GM19438 (cell line): Measurements from ENCODE around the gene ZNF492.
"Not testable (repeated sequence)": the region's sequence is repeated elsewhere in the genome, so short reads cannot be mapped to it uniquely, and the experiment has no call there.

Experiments used
- ATAC-seq: cut with Tn5 transposase; IDR thresholded peaks from one replicate; pipeline ENCODE4 v1.9.1; 2021; ENCODE audit warnings: low read depth; ENCODE audit not compliant: unreplicated experiment

The ZNF492 gene

DNA sequence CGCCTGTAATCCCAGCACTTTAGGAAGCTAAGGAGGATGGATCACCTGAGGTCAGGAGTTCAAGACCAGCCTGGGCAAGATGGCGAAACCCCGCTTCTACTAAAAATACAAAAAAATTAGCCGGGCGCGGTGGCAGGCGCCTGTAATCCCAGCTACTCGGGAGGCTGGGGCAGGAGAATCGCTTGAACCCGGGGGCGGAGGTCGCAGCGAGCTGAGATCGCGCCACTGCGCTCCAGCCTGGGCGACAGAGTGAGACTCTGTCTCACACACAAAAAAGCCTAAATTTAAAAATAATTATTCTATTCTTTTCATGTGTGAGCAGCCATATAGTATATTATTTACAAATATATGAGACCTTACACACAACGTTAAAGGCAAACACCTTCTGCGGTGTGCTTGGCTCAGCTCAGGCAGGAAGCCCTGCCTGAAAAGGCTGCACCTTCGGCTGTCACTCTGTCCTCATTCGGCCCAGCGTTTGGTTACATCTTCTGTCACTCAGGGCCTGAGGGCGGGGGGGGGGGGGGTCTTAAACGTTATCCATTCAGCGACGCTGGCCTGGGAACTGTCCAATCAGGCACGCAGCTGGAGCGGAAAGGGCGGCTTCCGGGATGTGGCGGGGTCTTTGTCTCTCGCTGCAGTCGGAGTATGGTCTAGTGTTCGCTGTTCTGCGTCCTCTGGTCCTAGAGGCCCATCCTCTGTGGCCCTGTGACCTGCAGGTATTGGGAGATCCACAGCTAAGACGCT is at the start of gene ZNF492:
ZNF492 (plus strand) TSS at position 619 of the 744 bp plus-strand sequence. CDS start 19,076 bp downstream, outside the sequence.
- not testable (repeated sequence) for ATAC-seq

DNA sequence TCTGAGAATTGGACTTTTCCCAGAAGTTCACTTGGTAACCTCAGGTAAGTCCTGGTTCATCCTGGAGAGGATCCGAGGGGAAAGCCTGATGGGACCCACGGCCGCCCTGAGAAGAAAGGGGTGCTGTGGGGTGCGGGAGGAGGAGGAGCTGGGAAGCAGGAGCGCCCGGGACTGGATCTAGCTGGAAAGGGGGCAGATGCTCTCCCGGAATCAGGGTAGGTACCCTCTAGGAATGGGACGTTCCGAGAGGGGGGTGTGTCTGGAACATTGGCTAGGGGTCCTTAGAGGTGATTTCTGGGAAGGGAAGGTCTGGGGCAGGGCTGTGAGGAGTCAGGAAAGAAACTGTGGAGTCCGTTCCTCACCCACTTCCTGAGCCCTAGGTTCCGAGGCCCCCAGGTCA is 38.7 kb upstream of the ZNF492 start:
- ATAC-seq: no peak

DNA sequence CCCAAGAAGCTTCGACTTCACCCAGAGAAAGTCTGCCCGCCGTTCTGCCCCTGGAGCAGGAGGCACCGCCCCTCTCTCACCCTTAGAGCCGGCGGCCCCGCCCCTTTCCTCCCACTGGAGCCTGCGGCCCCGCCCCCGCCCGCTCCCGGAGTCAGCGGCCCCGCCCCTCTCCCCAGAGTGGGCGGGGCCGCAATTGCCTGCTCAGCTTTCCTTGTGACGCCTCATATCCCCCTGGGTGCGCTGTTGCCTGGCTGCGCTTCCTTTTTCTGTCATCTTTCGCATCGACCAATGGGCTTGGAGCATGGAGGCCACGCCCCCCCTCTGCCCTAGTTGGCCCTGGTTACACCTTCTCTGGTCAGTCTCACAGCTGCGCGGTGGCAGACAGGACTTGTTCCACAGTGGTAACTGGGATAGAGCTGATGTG is 38.2 kb upstream of the ZNF492 start:
- ATAC-seq: no peak

- no peak for ATAC-seq
These were observed 33.2 kb upstream of the ZNF492 start for GRCh38 chr19:22600690-22601648.

DNA sequence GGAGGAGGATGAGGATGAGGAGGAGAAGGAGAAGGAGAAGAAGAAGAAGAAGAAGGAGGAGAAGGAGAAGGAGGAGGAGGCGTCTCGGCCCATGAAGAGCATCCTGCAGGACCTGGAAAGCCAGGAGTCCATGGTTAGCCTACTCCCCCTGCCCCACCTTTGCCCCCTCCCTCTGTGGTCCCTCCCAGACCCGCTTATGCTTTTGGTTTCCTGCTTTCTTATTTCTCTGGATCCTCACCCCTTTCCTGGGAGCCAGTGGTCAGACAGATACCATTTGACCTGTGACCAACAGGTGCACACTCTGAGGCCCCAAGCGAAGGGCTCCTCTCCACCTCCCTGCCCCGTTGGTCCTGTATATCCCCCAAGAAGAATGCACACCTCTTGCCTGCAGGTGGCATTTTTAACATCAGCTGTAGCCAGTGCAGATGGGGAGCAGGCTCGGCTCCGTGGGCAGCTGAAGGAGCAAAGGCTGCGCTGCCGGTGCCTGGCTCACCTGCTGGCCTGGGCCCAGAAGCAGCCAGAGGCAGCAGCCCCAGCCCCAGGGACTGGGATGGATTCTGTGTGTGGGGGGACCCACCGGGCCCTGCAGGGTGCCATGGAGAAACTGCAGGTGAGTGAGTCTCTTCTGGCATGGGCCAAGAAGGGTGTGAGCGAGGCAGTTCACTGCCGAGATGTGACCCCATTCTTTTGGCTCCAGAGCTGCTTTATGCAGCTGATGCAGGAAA is 32.1 kb upstream of the ZNF492 start:
- no peak for ATAC-seq

DNA sequence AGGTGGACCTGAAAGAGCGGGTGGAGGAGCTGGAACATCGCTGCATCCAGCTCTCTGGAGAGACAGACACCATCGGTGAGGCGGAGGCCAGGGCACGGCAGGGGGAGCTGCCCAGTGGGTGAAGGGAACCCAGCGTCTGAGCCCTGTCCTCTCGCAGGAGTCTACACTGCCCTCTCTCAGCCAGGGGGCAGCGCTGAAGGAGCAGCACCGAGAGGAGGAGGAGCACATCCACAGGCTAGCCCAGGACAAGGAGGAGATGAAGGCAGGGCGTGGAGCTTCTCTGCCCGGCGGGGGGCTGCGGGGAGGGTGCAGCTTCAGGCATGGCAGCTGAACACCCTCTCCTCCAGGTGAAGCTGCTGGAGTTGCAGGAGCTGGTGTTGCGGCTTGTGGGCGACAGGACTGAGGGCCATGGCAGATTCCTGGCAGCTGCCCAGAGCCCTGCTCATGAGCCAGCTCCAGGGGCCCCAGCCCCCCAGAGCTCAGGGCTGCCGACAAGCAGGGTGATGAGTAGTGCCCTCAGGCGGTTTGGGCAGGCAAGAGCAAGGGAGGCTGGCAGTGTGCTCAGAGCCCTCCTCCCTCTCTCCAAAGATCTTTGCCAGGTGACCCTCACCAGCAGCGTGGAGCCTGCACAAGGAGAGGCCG is 31.4 kb upstream of the ZNF492 start:
- no peak for ATAC-seq

DNA sequence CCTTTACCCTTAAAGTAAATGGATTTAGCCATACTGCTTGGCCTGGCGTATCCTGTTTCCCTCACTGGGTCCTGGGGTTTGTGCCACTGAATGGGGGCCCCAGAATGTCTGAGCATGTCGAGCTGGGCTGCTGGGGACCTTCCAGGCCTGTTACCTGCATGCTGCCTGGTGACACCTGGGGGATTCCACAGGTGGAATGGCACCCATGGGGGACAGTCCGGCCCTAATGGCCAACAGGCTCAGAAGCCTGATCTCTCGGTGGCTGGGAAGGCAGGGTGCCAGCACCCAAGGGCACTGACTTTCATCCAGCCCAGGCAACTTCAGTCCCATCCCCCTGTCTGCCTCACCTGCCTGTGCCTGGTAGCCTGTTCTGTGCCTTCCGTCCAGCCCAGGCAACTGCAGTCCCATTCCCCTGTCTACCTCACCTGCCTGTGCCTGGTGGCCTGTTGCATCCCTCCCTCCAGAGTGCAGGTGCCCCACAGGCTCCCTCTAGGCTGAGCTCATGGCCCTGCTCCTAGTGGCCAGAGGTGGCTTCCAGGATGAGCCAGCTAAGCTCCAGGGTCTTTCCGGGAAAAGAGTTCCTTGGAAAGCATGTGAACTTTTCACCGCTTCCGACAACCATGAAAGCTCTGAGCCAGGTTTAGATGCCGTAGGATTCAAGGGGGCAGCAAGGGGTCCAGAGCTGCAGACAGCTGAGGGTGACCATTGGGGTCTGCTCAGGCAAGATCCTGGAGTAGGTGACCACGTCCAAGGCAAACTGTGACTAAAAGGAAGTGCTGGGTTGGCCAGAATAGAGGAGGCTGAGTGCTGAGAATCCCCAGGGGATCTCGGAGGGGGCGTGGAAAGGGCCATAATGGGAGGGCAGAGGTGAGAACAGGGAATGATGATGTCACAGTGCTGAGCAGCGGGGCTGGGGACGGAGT is 30.3 kb upstream of the ZNF492 start:
- no peak for ATAC-seq

DNA sequence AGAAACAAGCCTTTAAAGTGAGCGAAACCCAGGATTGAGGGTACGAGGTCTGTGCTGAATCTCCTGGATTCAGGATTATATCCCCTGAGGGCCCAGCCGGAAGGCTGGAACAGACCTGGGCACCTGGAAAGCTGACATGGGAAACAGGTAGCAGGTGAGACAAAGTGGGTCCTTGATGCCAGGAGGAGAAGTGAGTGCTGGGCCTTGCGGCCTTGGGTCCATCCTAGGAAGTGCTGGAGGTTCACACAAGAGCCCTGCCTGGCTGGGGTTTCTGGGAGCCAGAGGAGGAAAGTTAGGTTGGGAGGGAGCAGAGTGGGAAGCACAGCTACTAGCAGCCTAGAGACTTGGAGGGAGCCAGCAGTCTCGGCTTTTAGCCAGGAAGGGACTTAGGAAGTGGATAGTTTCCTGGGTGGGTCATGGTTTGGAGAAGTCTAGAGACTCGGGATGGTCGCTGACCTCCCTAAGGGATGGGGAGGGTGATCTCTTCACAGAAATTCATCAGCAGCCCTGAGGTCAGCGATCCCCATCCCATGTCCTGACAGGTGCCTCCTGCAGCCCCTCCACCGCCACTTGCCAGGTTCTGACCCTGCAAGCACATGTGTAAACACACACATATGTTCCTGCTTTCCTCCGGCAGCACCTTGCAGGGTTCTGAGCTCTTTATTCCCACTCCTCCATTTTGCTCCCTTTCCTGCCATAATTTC is 29.4 kb upstream of the ZNF492 start:
- no peak for ATAC-seq

GRCh38 chr19:22605275-22606211 is 28.6 kb upstream of the ZNF492 start:
- no peak for ATAC-seq

DNA sequence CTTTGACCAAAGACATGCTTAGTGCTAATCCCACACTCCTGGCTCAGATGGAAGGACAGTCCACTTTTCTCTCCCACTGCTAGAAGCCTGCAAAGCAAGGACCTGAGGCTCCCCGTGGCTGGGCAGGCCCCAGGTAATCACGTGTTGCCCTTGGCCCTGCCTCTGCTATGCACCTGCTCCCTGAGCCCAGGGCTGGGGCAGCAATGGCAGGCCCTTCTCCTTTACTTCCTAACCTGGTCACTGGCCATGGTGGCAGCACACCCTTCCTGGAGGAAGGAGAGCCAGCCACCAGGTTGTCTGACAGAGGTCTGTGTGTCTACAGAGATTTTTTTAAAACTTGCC is 27.9 kb upstream of the ZNF492 start:
- no peak for ATAC-seq

DNA sequence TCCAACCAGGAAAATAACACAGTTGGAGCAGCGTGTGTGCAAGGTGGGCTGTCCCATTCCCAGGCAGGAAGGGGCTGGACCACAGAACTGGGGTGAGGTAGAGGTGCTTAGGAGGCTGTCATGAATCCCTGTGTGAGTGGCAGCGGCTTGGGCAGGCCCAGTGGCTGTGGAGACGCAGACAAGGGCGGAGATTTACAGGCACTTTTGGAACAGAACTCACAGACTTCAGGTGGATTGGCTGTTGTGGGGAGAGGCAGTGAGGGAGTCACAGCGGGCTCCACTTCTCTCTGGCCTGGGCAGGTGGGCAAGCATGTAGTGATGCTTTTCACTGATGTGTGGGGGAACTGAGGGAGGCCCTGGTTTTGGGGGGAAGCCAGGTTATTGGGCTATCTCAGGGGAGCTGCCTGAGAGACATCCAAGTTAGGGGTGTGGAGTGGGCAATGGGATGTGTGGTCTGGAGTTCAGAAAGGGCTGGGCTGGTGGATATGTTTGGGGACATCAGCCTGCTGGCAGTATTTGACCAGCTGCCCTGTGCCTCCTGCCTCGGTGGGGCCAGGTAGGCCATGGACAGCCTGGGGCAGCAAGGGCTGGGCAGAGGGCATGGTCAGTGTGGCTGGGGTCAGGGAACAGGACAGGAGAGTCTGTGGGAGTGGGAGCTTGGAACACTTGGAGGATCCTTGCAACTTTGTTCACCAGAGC is 27.0 kb upstream of the ZNF492 start:
- no peak for ATAC-seq

DNA sequence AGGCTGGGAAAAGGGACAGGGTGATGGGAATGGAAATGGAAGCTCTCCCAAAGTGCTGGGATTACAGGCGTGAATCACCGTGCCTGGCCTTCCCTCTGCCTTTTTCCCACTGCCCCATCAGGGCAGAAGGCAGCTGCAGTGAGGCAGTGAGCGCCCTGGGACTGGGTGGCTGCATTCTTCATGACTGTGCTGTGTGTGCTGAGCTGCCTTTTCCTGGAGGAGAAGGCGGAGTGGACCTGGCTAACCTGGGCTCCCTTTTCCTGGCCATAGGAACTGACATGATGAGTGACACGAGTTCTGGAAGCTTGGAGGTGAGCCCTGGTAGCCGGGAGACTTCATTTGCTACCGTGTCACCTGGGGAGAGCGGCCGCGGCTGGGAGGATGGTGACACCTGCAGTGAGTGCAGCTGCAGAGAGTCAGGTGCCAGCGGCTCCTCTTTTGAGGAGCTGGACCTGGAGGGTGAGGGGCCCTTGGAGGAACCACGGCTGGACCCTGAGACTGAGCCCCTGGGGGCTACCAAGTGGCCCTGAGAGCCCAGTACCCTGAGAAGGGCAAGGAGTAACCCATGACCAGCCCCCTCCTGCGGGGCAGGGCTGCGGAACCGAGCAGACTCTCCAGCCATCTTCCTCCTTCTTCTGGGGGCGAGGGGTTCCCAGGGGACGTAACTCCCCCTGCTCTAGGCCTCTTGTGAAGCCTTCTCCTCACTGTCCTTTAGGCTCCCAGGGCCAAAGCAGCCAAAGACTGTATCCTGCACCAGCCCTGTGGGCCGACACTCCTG is 26.3 kb upstream of the ZNF492 start:
- no peak for ATAC-seq

GRCh38 chr19:22608441-22608840 is 25.7 kb upstream of the ZNF492 start:
- no peak for ATAC-seq

DNA sequence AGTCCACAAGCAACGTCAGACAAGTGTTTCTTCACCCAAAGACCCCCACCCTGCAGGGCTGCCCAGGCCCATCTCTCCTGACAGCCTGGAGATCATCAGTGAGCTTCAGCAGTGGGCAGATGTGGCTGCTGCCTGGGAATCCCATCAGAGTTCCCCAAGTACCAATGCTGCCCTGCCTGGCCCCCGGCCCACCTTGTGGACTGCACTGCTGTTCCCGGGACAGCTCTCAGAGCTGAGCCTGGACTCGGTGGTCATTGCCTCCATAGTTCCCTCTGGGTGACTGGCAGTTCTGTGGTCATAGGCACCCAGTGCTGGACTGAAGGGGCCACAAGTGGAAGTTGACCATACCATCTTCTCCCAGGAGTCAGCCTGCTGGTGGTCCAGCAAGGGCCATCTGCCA is 24.5 kb upstream of the ZNF492 start:
- no peak for ATAC-seq

- no peak for ATAC-seq
These were observed 24.0 kb upstream of the ZNF492 start for GRCh38 chr19:22610121-22610520.

DNA sequence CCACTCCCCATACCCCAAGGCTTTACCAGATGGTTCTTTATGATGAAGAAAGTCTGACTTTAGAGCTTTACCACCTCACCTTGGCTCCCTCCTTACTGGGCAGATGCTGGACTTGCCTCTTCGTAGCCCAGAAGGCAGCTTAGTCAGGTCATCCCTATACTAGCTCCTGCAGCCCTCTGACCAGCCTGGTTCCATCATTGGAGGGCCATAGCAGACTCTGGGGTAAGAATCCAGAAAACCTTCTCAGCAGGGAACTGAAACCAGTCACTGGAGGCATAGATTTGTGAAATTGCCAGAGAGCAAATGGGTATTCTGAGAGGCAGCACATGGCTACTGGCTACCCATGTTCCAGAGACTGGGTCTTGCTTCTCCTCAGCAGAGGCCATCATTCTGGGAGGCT is 21.8 kb upstream of the ZNF492 start:
- ATAC-seq: no peak

- ATAC-seq: no peak
These were observed 17.5 kb upstream of the ZNF492 start for GRCh38 chr19:22616659-22617058.
